Peyer's patch (tissue), 4 donors: ENCODE results near the gene ANKS3. TPM values are rescaled to one million over a fixed set of nuclear protein-coding genes. Genes with fewer than 3 reads are reported as not detected.

Experiments used
- DNase-seq, 3 donors: peaks; one replicate each; pipeline ENCODE4 v3.0.0-alpha.2; 2017 to 2019
- H3K27ac ChIP-seq, 4 donors: fragments of 200-600 bp; sonication (generic); one replicate each; pipeline ENCODE4 v1.5.1; 2016 to 2019
- H3K27me3 ChIP-seq, 2 donors: fragments of 200-600 bp; sonication (generic); one replicate each; pipeline ENCODE4 v1.5.1; 2019
- H3K36me3 ChIP-seq, 3 donors: fragments of 200-600 bp; sonication (generic); one replicate each; pipeline ENCODE4 v1.5.1; 2016 to 2019
- H3K4me1 ChIP-seq, 4 donors: fragments of 200-600 bp; sonication (generic); one replicate each; pipeline ENCODE4 v1.5.1; 2016 to 2019
- H3K4me3 ChIP-seq, 4 donors: fragments of 200-600 bp; sonication (generic); 1 replicate in 3 of 4; 2 replicates in 1 of 4; pipeline ENCODE4 v1.5.1; 2016 to 2019; ENCODE audit warnings: mild to moderate bottlenecking in 1 of 4
- H3K9me3 ChIP-seq, 4 donors: fragments of 200-600 bp; sonication (generic); one replicate each; pipeline ENCODE4 v1.5.1; 2016 to 2019; ENCODE audit warnings: mild to moderate bottlenecking in 1 of 4
- POLR2A ChIP-seq, 2 donors: fragments of 450-650 bp; IDR thresholded peaks; one replicate each; pipeline ENCODE4 v1.5.1; 2017; ENCODE audit warnings: antibody characterized with exemption in 2 of 2, mild to moderate bottlenecking in 2 of 2, moderate library complexity in 2 of 2
- total RNA-seq, 4 donors: library from RNA; depleted of rRNA; stranded (reverse); fragments of >200 nt; gene quantifications; one replicate each; pipeline ENCODE4 v1.1.0, GENCODE V29; 2016
- TF ChIP-seq, protein P1 (sequence below), 6 experiments: fragments of 450-650 bp in 4 of 6; fragments of 200-600 bp in 2 of 6; sonication (generic) in 1 of 6; IDR thresholded peaks; one replicate each; pipeline ENCODE4 v1.5.1; 2017 to 2019; ENCODE audit warnings: antibody characterized with exemption in 6 of 6, mild to moderate bottlenecking in 3 of 6, moderate library complexity in 1 of 6

The ANKS3 gene, protein sequence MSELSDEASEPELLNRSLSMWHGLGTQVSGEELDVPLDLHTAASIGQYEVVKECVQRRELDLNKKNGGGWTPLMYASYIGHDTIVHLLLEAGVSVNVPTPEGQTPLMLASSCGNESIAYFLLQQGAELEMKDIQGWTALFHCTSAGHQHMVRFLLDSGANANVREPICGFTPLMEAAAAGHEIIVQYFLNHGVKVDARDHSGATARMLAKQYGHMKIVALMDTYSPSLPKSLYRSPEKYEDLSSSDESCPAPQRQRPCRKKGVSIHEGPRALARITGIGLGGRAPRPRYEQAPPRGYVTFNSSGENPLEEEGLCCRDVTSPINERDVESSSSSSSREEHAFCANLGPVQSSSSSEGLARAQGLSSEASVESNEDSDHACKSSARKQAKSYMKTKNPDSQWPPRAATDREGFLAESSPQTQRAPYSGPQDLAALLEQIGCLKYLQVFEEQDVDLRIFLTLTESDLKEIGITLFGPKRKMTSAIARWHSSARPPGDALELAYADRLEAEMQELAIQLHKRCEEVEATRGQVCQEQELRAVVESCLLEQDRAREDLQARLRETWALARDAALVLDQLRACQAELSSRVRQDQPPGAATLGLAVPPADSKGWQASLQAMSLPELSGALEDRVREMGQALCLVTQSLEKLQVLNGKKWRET
- 10 to 100 TPM; 20.8 to 42.9 (median 36.6) TPM for total RNA-seq

DNA sequence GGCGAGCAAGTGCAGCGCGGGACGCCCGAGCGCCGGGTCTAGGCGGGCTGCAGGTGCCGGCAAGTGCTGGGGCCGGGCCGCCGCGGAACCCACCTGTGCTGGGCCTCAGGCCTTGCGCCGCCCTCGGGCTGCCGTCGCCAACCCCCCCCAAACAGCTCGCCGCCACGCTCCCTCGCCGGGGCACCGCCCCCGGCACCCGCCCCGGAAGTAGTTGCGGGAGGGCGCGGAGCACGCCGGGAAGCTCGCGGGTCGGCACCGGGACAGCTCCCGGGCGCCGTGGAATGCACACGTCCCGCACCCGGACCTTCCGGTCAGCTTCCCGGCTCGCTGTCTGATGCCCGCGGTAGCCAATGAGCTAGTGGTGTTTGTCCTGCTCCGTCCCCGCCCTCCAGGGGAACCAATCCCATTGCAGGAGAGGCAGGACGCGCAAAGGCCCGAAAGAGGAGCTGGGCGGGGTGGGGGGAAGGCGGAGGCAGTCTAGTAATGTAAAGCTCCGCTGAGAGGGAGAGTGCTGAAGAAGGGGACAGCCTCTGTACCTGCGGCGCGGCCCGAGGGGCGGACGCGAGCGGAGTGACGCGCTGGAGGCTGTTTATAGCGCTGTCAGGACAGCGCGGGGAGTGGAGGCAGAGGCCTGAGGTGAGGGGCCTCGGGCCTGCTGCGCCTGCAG is at the start of gene ANKS3, which contains the start of gene DNAAF8:
Gene ANKS3 (minus strand): TSS at position 209 of the 667 bp plus-strand sequence. CDS start 4,122 bp downstream, outside the sequence.
Gene DNAAF8 (plus strand): TSS at position 475 of the 667 bp plus-strand sequence. CDS start 1,978 bp downstream, outside the sequence.
- Histone ChIP-seq H3K9me3 (no peaks in the 10 kb centered on the region), H3K4me3 (peak within 1 kb of the TSS; percentile 87 to 94 (median 90)), H3K27ac (peak within 1 kb of the TSS; percentile 59 to 80 (median 78)), H3K4me1 (peaks cover 0 to 15% (median 0%) of the 10 kb centered on the region in 4 donors), H3K27me3 (no peaks in the 10 kb centered on the region), H3K36me3 (peaks cover 0 to 12% (median 0%) of the 10 kb centered on the region in 3 donors)
- DNase-seq, result peak; percentile 74 to 96 (median 96)
- TF ChIP-seq, protein P1, sequence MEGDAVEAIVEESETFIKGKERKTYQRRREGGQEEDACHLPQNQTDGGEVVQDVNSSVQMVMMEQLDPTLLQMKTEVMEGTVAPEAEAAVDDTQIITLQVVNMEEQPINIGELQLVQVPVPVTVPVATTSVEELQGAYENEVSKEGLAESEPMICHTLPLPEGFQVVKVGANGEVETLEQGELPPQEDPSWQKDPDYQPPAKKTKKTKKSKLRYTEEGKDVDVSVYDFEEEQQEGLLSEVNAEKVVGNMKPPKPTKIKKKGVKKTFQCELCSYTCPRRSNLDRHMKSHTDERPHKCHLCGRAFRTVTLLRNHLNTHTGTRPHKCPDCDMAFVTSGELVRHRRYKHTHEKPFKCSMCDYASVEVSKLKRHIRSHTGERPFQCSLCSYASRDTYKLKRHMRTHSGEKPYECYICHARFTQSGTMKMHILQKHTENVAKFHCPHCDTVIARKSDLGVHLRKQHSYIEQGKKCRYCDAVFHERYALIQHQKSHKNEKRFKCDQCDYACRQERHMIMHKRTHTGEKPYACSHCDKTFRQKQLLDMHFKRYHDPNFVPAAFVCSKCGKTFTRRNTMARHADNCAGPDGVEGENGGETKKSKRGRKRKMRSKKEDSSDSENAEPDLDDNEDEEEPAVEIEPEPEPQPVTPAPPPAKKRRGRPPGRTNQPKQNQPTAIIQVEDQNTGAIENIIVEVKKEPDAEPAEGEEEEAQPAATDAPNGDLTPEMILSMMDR (IDR thresholded peaks at IDR 0.05), result no peak
- peak in 1 of 2 donors; percentile 20 for TF ChIP-seq POLR2A (IDR thresholded peaks at IDR 0.05)

DNA sequence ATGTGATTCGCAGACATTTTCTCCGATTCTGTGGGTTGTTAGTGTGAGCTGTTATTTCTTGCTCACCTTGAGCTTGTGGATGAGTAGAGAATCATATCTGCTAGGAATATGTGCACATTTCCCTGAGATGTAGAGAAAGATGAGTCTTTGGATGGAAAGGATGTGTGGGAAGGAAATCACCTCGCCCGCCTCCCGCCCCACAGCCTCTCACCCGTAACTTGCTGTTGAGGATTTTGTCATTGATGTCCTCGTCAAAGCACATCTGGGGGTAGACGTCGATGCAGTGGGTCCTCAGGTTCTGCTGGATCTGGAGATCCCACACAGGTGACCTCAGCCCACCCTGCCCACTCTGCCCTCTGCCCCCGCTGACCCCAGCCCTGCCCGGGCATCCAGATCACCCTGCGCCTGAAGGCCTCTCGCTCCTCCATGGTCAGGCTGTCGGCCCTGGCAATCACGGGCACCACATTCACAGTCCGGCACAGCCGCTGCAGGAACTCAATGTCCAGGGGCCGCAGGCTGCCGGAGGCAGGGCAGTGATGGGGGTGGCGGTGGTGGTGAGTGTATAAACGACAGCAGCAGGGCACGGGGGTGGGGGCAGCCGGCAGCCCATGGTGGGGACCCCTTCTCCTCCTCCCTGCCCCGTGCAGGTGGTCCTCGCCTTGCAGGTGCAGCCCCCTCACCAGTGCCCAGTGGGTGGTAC is 49.3 kb upstream of the ANKS3 start:
- DNase-seq, result no peak
- H3K36me3 ChIP-seq, result no peaks in the 10 kb centered on the region
- H3K27me3 ChIP-seq, result no peaks in the 10 kb centered on the region
- TF ChIP-seq POLR2A (IDR thresholded peaks at IDR 0.05), result no peak
- TF ChIP-seq, protein P1 (IDR thresholded peaks at IDR 0.05), result no peak
- no peaks in the 10 kb centered on the region for H3K9me3 ChIP-seq
- no peak overlapping the region for H3K27ac ChIP-seq
- H3K4me1 ChIP-seq, result no peaks in the 10 kb centered on the region
- H3K4me3 ChIP-seq, result no peak overlapping the region

DNA sequence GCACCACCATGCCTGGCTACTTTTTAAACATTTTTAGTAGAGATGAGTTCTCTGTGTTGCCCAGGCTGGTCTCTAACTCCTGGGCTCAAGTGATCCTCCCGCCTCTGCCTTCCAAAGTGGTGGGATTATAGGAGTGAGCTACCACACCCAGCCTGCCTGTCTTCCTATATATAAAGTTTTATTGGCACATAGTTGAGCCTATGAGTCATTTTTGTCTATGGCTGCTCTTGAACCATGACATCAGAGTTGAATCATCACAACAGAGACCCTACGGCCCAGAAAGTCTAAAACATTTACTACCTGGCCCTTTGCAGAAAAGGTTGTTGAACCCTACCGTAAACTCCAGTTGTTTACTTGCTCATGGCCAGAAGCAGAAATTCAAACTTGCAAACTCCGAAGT is 46.2 kb upstream of the ANKS3 start:
- H3K9me3 ChIP-seq, result no peaks in the 10 kb centered on the region
- H3K27me3 ChIP-seq, result no peaks in the 10 kb centered on the region
- H3K27ac ChIP-seq, result no peak overlapping the region
- no peaks in the 10 kb centered on the region for H3K4me1 ChIP-seq
- no peaks in the 10 kb centered on the region for H3K36me3 ChIP-seq
- H3K4me3 ChIP-seq, result no peak overlapping the region
- DNase-seq, result no peak
- TF ChIP-seq POLR2A (IDR thresholded peaks at IDR 0.05), result no peak
- TF ChIP-seq, protein P1 (IDR thresholded peaks at IDR 0.05), result no peak

DNA sequence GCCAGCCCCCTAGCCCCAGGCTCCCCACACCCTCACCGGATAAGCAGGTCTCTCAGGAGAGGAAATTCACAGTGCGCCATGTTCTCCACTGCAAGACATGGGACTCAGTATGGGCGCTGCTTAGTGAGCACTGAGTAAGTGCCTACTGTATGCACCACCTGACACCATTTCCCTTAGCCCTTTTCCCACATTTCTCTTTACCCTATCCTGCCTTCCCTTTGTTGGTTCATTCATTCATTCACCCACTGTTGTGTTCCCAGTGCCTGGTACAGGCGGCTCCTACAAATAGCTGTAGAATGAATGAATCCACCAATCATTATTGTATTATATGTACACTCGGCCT is 44.0 kb upstream of the ANKS3 start:
- no peak for TF ChIP-seq POLR2A (IDR thresholded peaks at IDR 0.05)
- TF ChIP-seq, protein P1 (IDR thresholded peaks at IDR 0.05), result no peak
- H3K9me3 ChIP-seq, result no peaks in the 10 kb centered on the region
- H3K27ac ChIP-seq, result no peak overlapping the region
- H3K36me3 ChIP-seq, result no peaks in the 10 kb centered on the region
- H3K27me3 ChIP-seq, result no peaks in the 10 kb centered on the region
- no peak for DNase-seq
- H3K4me3 ChIP-seq, result no peak overlapping the region
- H3K4me1 ChIP-seq, result no peaks in the 10 kb centered on the region
